GM19468 (cell line): Measurements from ENCODE around the gene FAM118A.
"Not testable (repeated sequence)": the region's sequence is repeated elsewhere in the genome, so short reads cannot be mapped to it uniquely, and the experiment has no call there.

ENCODE experiments used
- ATAC-seq: cut with Tn5 transposase; IDR thresholded peaks from one replicate; pipeline ENCODE4 v1.9.1; 2021; ENCODE audit warnings: mild to moderate bottlenecking, moderate library complexity, moderate number of reproducible peaks; ENCODE audit not compliant: unreplicated experiment; ENCODE audit errors: extremely low read depth

Gene FAM118A

DNA sequence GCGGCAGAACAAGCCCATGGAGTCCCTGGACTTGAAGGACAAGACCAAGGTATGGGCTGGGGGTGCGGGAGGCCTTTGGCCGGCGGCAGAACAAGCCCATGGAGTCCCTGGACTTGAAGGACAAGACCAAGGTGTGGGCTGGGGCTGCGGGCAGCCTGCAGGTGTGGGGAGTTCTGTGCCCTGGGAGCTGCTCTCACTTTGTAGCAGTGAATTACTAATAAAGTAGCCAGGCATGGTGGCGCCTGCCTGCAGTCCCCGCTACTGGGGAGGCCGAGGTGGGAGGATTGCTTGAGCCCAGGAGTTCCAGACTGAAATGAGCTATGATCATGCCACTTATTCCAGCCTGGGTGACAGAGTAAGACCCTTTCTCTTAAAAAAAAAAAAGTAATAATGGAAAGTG, 18.5 kb downstream of the FAM118A start:
- not testable (repeated sequence) for ATAC-seq

DNA sequence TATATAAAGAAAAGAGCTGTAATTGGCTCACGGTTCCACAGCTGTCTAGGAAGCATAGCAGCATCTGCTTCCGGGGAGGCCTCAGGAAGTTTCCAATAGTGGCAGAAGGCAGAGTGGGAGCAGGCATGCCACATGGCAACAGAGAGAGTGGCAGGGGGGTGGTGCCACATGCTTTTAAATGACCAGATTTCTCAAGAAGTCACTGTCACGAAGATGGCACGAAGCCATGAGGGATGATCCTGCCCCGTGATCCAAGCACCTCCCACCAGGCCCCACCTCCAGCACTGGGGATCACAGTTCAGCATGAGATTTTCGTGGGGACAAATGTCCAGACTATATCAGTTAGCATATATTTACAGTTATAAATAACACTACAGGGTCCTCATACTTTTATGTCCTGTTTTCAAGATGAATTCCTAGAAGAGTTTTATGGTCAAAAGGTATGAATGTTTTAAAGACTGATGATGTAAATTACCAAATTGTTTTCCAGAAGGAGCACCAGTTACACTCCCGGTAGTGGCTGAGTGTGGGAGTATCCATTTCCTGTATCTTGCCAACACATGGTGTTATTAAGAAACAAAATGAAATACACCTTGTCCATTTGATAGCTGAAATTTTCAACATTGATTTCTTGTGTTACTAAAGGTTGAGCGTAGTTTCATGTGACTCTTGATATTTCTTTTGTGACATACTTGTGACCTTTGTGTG, 19.2 kb downstream of the FAM118A start:
- no peak for ATAC-seq

- ATAC-seq = no peak
Observed at GRCh38 chr22:45329530-45329936, 19.8 kb downstream of the FAM118A start.

DNA sequence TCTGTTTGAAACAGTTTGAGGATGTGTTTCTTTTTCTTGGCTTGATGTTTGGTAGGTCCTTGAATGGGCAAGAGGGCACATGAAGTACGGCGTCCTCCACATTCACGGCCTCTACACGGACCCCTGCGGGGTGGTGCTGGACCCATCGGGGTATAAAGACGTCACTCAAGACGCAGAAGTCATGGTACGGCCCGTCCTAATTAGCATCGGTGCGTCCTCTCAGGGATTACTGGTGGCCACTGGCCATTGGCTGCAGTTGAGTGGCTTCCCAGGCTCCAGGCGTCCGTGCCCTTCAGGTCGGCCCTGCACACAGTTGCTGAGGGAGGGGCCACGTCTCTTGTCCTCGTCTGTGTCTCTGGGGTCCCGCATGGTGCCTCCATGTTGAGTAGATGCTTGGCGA, 20.8 kb downstream of the FAM118A start:
- ATAC-seq = no peak

DNA sequence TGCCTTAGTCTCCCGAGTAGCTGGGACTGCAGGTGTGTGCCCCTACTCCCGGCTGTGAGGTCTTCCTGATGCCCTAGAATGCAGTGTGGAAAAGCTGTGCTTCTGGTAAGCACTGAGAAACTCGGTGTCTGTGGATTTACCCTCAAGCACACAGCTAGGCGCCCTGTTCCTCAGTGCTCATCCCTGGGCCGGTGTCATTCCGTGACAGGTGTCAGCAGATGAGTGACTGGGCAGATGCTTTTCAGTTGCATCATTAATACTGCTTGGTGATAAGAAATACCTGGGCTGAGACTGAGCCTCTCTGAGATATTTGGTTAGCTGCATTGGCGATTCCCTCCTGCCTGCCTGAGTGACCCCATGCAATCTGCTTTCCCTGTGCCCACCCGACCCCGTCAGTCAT, 21.8 kb downstream of the FAM118A start:
- no peak for ATAC-seq

DNA sequence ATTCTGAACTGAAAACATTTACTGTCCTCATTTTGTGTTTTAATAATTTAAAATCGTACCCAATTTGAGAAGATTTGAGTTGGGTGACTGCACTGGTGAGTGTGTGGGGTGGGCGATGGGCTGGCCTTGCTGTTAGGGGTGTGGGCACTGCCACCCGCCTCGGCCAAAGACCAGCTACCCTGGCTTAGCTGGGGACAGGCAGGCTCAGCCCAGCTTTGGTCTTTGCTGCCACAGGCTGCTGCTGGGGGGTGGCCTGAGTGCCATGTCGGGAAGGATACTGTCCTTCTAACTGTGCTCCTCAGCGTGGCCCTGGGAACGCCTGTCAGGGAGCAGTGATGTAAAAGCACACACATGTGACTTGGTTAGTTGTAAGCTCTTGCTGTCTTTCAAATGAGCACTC, 22.3 kb downstream of the FAM118A start:
- ATAC-seq = no peak

GRCh38 chr22:45334068-45334467, 24.3 kb downstream of the FAM118A start:
- ATAC-seq = no peak

DNA sequence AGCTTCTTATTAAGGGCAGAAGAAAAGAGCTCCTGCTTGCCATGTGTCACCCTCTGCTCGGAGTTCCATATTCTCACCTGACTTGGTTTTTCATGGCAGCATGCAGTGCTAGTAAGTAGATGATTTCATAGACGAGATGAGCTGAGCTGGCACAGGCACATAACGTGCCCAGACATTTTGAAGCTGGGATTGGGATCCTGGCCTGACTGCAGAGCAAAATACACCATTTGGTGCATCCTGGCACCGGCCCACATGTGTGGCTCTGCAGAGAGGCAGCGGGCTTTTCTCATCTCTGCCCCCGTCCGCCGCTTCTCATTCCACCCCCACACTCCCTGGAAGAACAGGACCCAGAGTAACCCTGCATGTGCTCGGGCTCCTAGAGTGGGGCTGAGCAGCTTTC, 24.8 kb downstream of the FAM118A start:
- no peak for ATAC-seq

DNA sequence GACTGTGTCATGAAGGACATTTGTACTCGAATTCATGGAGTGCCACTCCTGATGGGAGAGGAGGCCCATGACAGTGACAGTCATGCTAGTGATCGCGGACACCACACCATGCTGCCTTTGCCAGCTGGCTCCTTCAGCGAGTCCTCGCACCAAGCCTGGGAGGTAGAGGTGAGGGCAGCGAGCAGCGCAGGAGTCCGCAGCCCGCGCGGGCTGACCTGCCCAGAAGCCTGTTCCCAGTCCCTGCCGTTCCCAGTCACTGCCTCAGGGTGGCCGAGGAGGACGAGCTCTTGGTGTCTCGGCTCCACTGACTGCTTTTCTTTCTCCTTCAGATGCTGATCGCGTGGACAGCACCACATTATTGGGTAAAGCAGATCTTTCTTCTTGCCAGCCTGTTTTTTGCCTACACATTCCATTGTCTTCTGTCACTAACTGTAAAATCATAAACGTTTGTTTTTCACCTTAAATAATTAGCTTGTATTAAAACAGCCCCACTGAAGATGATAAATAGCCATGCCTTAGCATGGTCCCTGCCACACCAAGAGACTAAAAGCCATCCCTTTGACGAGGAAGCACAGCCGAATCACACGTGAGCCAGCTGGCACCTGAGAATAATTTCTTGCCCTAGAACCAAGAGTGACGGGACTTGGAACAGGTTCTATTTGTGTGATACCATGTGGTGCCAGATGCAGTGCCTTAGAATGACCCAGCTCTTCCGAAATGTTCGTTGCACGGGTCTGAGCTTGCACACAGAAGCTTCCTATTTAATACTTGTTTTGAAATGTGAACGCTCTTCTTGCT, 25.5 kb downstream of the FAM118A start:
- ATAC-seq = no peak

DNA sequence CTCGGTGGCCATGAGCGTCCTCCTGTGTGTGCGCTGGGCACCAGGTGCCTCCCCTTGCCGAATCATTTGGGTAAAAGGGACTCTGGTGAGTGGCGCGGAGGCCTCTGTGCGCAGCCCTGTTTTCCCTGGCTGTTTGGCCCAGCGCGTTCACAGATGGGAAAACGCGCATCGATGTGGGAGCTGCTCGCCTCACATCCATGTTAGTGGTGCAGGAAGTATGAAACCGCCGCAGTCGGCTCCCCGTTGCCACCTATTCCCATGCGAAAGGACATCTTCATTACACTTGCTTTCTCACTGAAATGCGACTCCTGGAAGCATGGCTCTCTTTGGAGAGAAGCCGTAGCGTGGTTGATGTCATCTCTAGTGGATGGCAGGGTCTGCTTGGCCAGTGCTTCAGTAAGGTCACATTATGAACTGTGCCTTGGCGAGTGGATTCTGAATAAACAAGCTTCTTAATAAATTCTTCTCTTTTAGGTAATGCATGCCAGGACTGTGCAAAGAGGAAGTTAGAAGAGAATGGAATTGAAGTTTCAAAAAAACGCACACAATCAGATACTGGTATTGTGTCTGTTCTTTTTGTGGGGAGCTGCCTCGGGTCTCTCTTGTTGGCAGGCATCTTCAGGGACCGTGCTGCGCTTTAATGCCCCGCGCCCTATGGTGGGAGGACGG, 26.3 kb downstream of the FAM118A start:
- ATAC-seq = no peak

DNA sequence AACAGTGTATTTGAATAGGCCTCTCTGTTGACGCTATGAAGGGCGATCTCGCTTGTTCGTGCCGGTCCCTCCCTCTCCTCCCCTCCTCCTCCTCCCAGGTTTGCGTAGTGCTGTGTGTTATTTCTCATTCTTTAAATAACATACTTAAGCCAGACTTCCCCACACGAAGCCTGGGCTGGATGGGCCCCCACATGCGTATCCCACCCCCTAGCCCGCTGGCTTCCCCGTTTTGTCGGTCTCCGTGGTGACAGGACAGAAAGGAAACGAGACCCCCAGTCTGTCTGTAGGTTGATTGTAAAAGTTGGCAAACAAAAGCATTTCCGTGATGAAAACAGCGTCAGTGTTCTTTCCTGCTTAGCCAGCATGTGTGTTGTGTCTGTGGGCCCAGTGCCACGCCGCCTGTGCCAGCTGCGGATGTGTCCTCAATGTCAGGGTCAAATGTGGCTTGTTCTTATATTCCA, 27.3 kb downstream of the FAM118A start:
- no peak for ATAC-seq

GRCh38 chr22:45337536-45337935, 27.8 kb downstream of the FAM118A start:
- ATAC-seq = no peak

DNA sequence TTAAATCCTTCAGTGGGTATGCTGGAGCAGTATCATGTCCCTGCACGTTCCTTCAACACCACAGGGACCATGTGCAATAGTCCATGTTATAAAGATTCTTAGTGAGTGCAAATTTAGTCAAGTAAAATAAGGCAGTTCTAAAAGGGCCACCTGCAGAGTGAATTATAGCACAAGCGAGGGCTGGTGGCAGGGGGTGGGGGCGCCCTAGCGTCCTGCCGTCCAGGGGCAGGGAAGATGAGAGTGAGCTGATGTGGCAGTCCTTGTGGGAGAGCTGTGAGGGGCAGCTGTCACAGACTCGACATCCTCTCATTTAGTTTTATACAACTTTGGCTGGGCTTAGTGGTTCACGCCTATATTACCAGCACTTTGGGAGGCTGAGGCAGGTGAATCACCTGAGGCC, 29.1 kb downstream of the FAM118A start:
- no peak for ATAC-seq

DNA sequence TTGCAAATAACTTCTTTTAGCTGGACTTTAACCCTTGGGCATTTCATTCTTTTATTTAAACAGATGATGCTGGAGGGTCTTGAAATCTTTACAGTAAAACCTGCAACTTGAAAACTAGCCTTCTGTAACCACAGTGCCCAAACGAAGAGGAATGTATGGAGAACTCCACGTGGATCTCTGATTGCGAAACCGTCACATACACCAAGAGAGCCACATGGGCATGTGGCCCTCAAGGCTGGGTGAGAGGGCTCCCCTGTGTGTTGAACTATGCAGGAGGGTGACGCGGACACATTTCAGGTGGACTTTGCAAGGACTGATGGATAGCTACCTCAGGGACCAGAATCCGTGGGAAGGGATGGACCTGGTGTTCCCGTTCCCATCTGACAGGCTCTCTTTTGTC, 30.6 kb downstream of the FAM118A start:
- no peak for ATAC-seq

DNA sequence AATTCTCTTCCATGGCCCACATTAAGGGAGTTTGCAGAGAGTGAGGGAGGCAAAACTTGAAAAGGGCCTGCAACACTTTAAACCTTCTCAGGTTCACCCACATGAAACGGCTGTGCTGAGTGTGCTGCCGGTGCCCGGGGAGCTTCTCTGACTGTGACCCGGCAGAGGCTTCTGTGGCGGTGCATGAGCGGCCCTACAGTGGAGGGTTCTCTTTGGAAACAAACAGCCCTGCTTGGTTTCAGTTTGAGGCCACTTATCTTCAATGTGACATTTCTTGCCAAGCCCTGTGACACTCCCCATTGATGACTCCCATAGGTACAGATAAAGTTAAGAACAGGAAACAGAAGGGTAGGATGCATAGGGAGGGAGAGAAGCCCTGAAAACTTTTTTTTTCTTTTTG, 31.8 kb downstream of the FAM118A start:
- no peak for ATAC-seq

- no peak for ATAC-seq
Observed at GRCh38 chr22:45343143-45343542, 33.4 kb downstream of the FAM118A start.

- no peak for ATAC-seq
Observed at GRCh38 chr22:45344334-45344733, 34.6 kb downstream of the FAM118A start.

- no peak for ATAC-seq
Observed at GRCh38 chr22:45349916-45350315, 40.2 kb downstream of the FAM118A start.

DNA sequence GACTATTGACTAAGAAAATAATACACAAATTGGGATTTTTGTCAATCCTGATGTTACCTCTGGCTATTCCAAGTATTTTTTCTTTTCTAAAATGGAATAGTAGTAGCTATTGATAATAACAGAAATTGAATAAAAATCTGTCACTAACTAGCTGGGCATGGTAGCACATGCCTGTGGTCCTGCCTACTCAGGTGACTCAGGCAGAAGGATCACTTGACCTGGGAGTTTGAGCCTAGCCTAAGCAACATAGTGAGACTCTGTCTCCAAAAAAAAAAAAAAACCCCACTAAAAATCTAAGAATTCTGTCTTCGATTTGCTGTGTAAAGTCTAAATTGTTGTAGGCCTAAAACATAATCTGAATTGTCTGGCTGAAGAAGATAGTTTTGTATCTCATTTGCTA, 42.2 kb downstream of the FAM118A start:
- no peak for ATAC-seq

GRCh38 chr22:45352757-45353156, 43.0 kb downstream of the FAM118A start:
- not testable (repeated sequence) for ATAC-seq

GRCh38 chr22:45353786-45354185, 44.1 kb downstream of the FAM118A start:
- no peak for ATAC-seq
